SU-DHL-6 (cell line): ENCODE measurements around the gene GPR63.

ENCODE experiments used
- CTCF ChIP-seq: fragments of 200-600 bp; sonication (generic); IDR thresholded peaks from one replicate; pipeline ENCODE4 v1.5.1; 2017; ENCODE audit warnings: antibody characterized with exemption, mild to moderate bottlenecking, low read length, moderate library complexity; ENCODE audit not compliant: insufficient read depth, poor library complexity, severe bottlenecking
- EZH2phosphoT487 ChIP-seq: fragments of 200-600 bp; sonication (generic), shearing (Covaris generic); conservative IDR thresholded peaks from 2 replicates; pipeline ENCODE4 v1.6.1; 2018; ENCODE audit warnings: mild to moderate bottlenecking, antibody characterized with exemption, low read length, moderate library complexity, mixed read lengths

- TF ChIP-seq CTCF (no peak), EZH2phosphoT487 (no peak)
These were observed 35.7 kb upstream of the GPR63 start for GRCh38 chr6:96872976-96873375.
